SIG-M5 (cell line): ENCODE results near the gene SC5D.

Experiments used
- DNase-seq: peaks from one replicate; lab custom pipeline; 2025; lab: John Stamatoyannopoulos, UW

SC5D gene

GRCh38 chr11:121328967-121329679, 36.6 kb downstream of the SC5D start:
- no peak for DNase-seq

GRCh38 chr11:121329781-121330395, 37.3 kb downstream of the SC5D start:
- DNase-seq: no peak

GRCh38 chr11:121330614-121331435, 38.3 kb downstream of the SC5D start:
- no peak for DNase-seq

- DNase-seq: no peak
Observed at GRCh38 chr11:121334973-121335710, 42.6 kb downstream of the SC5D start.

GRCh38 chr11:121336279-121336937, 43.8 kb downstream of the SC5D start:
- DNase-seq: no peak

GRCh38 chr11:121337078-121337477, 44.5 kb downstream of the SC5D start:
- no peak for DNase-seq

GRCh38 chr11:121337740-121338272, 45.2 kb downstream of the SC5D start:
- no peak for DNase-seq

GRCh38 chr11:121338536-121338935, 46.0 kb downstream of the SC5D start:
- DNase-seq: no peak

GRCh38 chr11:121340032-121340580, 47.5 kb downstream of the SC5D start:
- DNase-seq: no peak

GRCh38 chr11:121341609-121342008, 49.0 kb downstream of the SC5D start:
- no peak for DNase-seq

GRCh38 chr11:121344824-121345223, 52.3 kb downstream of the SC5D start:
- DNase-seq: no peak

- no peak for DNase-seq
Observed at GRCh38 chr11:121347094-121347493, 54.5 kb downstream of the SC5D start.

- DNase-seq: no peak
Observed at GRCh38 chr11:121347813-121348212, 55.2 kb downstream of the SC5D start.

- no peak for DNase-seq
Observed at GRCh38 chr11:121348220-121348875, 55.8 kb downstream of the SC5D start.

- no peak for DNase-seq
Observed at GRCh38 chr11:121349790-121350189, 57.2 kb downstream of the SC5D start.

GRCh38 chr11:121350314-121351082, 57.9 kb downstream of the SC5D start:
- DNase-seq: no peak

GRCh38 chr11:121351083-121351630, 58.6 kb downstream of the SC5D start:
- DNase-seq: no peak

GRCh38 chr11:121352251-121352891, 59.8 kb downstream of the SC5D start:
- no peak for DNase-seq

GRCh38 chr11:121354192-121354591, 61.6 kb downstream of the SC5D start:
- DNase-seq: no peak
